Activated CD8-positive, alpha-beta memory T cell treated with anti-CD3 and anti-CD28 coated beads, Interleukin-2, amount 50 U/mL, for 48 hours (primary cell): ENCODE data around the gene SEPTIN11.
"Not testable (repeated sequence)": the region's sequence is repeated elsewhere in the genome, so short reads cannot be mapped to it uniquely, and the experiment has no call there.

ENCODE experiments used
- DNase-seq: peaks from one replicate; pipeline ENCODE4 v3.0.0-alpha.2; 2020

SEPTIN11 gene

DNA sequence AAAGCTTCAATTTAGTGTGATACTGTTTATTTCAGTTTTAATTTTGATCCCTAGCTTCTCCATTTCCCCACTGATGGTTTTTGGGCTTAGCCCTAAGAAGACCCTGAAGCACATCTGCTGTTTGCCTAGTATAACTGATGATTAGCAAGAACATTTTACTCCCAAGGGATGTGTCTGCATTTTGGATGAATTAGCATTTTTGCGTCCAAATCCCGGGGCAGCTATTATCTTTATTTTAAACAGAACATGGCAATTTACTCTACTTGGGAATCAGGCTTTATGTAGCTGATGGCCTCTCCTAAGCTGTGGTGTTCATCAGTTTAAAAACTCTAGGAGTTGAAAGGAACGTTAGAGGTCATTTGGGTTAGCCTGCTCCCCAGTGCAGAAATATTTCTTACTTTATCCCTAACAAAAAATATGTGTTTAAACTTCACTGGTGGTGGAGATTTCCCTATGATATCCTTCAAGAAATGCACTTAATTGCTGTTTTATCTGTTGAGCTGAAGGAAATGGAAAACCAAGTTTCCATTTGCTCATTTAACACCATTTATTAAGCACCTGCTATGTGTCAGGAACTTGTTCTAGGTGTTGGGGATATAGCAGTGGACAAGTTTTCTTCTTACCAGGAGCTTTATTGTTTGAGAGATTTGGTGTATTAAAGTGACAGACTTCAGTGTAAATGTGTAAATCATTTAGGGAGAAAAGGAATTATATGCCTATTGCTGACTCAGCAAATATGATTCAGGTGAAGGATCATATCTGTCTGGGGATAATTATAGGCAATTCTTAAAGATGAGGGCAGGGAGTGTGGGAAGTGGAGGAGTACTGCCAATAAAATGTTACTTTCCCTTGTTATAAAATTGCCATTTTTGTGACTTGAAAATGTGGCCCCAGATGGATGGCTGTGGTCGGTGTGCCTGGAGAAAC is 3.4 kb downstream of the SEPTIN11 start:
- no peak for DNase-seq

DNA sequence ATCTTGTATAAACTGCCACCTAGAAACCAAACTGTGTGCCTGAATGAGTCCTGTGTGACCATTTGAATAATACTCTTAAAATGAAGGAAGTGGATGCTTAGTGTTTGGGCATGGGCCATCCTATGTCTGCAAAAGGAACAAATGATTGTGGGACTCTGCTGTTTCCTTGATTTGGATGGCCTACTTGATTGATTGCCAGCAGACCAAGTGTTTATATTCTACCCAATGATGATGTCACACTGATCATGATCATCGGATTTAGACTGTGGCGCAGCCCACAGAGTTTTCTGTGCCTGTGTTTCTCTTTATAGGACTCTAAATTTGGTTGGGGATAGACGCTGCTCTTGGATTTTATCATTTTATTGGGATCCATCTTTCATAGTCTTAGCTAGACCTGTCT is 4.4 kb downstream of the SEPTIN11 start:
- DNase-seq: no peak

DNA sequence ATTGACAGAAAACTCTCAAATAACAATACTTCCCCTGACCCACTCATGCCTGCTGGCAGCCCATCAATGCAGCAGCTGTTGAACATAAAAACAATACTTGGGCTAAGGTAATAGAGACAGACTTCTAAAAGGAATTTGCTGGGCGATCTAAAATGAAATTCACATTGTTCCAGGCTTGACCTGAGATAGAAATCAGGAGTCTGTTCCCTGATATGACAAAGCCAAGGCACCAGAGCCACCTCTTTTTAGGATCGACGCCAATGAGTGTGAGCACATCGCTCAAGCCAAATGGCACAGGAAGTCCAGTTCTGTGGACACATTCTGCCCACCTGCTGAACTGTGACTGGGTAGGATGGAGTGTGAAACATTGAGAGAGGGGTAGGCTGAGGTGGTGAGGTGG is 4.9 kb downstream of the SEPTIN11 start:
- no peak for DNase-seq

DNA sequence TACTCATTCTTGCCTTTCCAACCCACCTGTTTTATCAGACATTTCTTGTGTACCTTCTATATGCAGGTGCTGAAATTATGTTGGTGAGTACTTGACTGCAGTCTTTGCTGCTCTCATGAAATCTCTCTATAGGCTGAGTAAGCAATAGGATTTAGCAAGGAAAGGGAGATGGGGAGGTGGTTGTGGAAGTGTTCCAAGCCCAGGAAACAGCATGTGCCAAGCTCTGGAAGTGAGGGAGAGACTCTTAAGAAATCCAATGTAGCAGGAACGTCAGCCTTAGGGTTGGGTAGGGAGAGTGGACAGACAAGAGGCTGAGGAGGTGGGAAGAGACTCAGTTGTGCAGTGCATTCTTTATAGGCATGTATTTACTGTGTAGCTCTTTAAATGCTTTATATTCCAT is 5.6 kb downstream of the SEPTIN11 start:
- no peak for DNase-seq

DNA sequence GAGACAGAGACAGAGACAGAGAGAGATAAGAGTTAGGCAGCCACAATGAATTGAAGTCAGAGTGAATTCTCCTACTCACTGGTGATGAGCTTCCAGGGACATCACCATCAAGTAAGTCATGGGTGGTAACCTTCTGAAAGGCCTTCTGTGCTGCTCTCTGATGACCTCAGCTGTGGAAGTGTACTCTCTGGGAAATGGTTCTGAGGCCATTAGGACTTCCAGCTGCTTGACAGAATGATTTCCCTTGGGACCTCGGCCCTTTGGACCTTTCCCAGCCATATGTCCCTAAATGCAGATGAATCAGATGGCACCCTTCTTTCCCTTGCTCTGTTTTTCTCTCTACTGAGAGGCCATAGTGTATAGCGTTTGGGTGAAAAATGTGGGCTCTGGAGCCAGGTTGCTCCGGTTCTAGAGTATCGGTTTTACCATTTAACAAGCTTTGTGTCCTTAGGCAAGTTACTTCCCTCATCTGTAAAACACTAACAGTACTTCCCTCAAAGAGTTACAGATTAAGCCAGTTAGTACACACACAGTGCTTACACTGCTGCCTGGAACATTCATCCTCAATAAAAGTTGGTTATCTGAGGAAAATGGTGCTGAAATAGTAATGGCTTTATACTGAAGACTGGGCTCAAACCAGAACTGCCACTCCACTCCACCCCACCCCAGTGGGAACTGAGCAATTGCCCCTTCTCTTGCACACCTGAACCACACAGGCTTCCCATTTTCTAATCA is 7.6 kb downstream of the SEPTIN11 start:
- no peak for DNase-seq

DNA sequence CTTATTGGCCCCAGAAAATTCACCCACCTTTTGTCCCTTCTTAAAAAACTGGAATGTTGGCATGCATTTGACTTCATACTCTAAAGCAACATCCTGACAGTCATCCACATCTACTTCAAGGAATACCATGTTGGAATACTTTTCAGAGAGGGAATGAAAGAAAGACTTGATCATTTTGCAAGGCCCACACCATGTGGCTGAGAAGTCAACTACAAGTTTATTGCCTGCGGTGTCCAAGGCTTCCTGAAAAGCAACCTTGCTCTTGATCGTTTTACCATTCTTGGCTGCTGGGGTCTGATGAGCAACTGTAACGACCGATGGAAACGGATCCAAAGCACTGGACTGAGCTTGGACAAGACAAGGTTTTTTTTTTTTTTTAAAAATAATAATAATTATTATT is 9.3 kb downstream of the SEPTIN11 start:
- DNase-seq: no peak

DNA sequence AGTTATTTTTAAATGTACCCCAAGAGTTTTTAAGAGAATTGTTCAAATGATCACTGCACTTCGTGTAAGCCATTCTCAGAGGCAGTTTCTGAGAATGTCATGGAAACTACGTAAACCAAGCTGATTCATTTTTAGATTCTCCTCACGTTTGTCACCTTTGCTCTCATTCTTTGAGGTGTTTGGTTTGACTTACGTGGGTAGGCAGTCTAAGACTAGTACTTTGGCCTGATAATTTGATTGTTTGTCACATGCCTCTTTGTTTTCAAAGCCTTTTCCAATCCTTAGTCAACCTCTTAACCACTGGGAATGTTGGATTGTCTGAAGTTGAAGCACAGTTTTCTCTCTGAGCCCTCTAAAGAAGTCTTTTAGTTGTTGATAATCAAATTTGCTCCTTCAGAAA is 10.5 kb downstream of the SEPTIN11 start:
- no peak for DNase-seq

DNA sequence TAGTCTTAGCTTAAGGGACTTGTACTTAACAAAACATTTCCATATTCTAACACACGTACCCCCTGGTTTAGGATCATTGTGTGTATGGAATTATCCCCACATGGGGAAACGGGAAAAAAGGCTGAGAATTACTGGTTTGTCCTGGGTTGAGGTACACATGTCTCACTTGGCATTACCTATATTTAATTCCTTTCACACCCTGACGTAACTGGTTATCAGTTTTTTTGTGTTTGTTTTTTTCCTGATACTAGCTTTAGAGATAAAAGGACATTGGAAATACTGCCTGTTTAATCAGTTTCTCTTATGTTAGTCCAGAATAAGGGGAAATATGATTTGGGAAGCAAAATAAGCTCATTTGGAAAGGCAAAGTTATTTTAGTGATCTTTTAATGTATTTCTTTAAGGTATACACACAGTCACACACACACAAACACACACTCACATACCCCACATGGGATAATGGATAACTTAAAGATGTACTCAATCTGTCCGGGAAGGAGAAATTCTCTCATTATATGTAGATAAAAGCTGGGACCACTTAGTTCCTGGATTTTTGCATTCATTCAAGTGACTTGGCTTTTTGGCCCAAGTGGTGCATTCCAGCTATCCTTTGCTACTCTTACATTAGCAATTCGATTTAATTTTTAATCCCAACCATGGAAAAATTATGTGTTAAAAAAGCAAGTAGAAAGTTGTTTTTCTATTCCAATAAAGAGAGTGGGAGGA is 13.0 kb downstream of the SEPTIN11 start:
- DNase-seq: no peak

DNA sequence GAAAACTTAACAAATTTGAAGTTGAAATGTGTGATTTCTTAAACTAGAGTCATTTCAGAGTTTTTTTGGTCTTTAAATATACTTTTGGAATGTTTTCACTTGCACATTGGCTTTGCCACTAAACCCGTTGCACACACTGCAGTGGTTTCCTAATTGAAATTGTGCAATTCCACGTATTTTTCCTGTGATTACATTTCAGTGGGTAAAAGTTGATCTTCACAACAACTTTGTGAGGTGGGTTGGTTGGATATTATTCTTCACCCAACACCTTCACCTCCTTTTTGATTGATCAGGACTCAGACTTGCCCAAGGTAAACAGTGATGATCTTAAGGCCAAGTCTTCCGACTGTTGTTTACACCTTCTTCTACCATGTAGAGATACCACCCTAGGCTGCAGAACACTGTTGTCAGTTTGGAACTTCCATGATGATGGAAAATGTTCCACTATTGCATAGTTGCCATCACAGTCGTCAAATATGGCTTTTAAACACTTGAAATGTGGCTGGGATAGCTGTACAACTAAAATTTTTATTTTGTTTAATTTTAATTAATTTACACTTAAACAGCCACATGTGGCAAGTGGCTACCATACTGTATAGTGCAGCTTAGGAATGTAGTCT is 13.7 kb downstream of the SEPTIN11 start:
- DNase-seq: no peak

DNA sequence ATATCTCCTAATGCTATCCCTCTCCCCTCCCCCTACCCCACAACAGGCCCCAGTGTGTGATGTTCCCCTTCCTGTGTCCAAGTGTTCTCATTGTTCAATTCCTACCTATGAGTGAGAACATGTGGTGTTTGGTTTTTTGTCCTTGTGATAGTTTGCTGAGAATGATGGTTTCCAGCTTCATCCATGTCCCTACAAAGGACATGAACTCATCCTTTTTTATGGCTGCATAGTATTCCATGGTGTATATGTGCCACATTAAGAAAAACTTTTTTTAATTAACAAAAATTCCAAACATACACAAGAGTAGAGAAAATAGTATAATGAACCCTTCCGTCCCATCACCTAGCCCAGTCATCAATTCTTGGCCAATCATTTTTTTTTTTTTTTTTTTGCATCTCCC is 14.4 kb downstream of the SEPTIN11 start:
- not testable (repeated sequence) for DNase-seq

DNA sequence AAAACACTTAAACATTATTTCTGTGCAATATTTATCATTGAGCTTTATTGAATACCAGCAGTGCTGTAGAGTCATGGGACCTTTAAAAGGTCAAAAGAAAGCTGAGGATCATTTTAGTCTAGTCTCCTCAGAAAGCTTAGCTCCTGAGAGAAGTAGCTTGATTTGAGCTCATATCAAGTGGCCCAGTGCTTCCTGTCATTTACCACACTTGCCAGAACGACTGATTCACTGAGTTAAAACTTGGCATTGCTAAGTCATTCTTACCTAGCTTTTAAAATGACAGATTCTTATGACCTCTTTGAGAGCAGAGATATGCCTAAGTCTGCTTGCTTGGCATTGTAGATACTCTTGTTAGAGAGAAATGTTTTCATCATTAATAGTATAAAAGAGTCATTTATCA is 15.2 kb downstream of the SEPTIN11 start:
- DNase-seq: no peak

DNA sequence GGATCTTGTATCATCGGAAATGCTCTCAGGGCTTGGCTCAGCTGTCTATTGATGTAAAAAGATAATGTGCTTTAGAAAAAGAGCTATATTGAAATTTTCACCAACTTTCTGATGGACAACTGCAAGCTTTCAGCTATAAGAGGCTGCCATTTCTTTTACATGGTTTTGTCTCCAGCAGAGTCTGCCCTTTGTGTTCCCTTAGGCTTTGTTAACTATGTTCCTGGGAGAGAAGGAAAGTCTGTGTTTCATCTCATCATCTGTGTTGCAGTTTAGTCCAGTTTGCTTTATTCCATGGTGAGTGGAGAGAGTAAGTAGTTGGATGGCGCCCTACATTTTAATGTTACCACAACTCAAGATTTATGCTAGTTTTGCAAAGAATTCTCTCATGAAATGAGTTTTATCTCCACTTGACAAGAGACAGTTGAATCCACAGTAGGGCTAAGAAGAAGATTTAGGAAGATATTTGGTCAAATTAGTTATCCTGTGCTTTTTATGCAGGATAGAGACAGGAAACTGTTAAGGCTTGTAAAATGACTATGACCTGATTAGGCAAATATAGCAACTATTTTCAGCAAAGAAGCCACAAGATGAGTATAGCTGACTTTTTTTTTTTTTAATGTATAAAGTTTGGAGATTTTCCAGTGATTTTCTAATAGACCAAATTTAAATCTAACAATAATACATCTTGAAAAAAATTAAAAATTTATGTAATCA is 16.5 kb downstream of the SEPTIN11 start:
- DNase-seq: no peak

DNA sequence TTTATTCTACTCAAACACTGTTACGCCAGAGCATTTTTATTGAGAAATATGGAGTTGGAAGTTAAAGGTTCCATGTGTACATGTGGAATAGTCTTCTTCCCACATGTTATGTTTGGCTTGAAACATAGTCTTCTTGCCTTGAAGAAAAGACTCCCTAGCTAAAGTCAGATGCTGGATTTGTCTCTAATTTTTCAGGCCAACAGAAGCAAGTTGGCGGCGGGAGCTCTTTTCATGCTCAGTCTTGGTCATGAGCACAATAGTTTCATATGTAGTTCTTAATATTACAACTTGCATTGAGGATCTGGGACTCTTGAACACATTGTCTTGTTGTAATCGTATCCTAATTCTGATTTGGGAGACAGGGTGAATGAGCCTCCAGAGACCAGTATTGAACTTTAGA is 19.4 kb downstream of the SEPTIN11 start:
- no peak for DNase-seq

DNA sequence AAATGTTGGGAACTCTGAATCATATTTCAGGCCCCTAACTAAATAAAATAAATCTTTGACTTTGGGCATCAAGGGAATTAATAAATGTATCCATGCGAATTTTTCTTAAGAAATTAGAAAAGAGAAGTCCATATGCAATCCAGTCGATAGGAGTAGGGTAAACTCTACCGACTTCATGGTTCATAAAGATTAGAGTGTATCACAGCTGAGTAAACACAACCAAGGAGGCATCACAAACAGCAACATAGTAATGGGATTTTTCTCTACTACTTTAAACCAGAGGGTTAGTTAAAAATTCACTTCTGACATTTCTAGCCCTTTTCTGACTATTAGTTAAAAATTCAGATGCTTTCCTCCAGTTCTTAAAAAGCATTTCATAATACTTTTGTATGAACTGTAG is 19.9 kb downstream of the SEPTIN11 start:
- DNase-seq: no peak

DNA sequence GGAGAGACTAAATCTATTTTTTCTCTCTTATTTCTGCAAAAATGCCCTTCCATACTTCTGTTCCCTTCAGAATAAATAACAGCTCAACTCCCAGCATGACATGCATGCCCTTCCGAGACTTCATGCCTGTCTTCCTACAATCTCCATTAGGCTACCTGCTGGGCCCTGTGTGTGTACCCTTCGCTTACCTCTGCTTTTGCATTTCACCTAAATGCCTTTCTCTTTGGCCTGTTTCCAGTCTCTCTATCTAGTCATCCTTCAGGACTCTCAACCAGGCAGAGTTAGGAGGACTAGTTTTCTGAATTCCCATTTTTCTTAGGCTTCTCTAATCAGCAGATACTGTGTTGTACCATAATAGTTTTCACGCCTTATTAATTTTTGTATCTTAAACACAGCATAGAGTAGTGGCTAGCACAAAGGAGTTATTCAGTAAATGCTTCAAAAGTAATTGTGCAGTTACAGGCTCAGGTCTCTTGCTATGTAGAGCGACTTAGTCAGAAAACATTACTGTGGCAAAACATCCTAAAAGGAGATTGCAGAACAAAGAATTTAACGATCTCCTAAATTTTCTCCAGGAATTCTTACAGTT is 20.5 kb downstream of the SEPTIN11 start:
- no peak for DNase-seq

DNA sequence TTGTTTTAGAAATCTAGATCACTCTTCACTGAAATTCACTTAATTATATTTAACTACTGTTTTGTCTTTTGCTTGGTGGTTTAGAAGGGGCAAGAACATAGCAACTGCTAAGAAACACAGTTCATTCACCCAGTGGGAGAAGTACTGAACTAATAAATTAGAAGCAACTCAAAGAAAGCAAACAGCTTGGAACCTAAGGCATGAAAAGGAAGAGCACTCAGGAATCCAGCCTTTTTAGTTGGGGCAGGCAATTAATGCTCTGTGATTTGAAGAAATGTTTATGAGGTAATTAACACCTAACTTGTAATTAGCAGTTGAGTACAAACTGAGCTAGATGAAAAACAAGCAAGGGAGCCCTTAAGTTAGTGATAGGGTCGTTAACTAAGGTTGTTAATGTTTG is 22.8 kb downstream of the SEPTIN11 start:
- DNase-seq: no peak

DNA sequence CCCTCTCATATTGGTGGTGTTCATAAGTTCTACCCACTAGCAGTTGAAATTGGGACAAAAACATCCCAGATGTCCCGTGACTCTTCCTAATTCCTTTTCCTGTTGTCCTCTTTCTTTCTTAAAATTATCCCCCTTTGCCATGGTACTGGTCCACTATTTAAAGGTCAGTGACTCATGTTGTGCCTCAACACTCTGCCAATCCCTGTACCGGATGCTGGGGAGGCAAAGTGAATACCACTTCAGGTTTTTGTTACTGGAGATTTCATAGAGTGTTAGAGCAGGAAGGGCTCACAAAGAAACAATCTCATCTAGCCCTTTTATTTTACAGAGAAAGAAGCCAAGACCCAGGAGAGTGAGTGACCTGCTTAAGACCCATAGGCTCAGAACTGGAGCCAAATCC is 24.6 kb downstream of the SEPTIN11 start:
- no peak for DNase-seq

DNA sequence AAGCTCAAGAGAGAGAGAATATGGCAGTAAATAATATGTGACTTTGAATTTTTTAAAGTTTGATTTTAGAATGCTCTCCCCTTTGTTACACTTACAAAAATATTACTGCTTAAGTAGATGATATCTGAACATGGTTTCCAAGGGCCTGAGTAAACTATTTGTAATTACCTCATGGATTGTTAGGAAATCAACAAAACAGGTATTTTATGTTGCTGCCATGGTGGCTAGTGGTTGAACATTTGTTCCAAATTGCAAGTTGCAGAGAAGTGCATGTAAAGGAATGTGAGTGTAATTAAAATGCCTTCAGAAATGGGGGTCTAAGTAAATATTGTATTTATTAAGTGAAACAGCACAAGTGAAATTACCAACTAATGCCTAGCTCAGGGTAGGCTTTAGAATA is 27.6 kb downstream of the SEPTIN11 start:
- no peak for DNase-seq

DNA sequence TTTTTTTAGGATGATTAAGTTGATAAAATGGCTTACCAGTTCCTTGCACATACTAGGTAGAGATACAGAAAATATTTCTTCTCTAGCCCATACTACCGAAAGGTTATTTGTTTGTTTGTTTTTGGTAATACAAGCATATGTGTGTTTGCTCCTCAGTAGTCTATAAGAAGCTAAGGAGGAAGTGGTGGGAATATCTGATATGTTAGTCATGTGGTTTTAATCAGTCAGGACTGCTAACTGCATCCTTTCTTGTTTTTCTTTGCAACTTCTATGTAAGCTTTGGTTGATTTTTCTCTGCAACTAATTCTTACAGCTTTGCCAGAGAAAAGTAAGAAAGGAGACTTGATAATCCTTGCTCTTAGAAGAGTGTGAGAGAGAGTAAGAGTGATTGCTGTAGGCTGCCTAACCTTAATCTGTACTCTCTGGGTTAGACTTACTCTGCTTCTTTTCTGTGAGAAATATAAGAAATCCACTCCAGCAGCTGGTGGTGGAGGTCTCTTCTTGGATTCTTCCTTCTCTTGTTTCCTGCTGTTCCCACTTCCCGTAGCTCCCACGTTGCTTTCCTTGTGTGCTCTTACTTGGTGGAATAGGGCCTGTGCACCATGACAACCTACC is 28.3 kb downstream of the SEPTIN11 start:
- no peak for DNase-seq

DNA sequence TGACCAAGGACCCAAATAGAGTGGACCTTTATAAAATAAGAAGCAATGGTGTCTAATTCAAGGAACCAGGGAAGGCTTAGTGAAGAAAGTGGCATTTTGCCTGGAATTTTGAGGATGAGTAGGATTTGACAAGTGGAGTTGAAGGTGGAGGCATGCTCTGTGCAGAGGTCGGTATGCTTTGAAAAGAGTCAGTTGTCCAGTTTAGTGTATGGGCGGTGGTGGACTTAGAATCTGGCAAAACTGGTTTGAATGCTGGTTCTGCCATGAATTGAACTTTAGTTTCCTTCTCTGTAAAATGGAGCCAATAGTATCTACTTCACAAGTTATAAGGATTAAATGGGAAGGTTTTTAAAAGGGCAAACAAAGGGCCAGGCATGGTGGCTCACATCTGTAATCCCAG is 29.7 kb downstream of the SEPTIN11 start:
- no peak for DNase-seq

DNA sequence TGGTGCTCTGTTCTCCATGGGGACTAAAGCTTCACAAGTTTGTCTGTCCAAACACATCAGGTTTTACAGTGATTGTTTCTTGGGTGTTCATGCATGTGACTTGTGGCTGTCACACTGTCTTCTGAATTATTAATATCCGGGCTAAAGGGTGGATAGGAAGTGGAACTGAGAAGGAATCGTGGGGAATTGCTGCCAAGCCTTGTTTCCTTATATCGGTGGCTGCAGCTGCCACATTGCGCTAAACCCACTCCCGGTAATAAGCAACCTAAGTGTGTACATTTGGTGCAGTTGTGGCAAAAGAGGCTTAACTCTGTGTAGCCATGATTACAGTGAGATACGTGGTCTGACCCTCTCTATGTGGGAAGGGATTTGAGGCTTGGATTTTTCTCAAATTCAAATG is 30.7 kb downstream of the SEPTIN11 start:
- DNase-seq: no peak

DNA sequence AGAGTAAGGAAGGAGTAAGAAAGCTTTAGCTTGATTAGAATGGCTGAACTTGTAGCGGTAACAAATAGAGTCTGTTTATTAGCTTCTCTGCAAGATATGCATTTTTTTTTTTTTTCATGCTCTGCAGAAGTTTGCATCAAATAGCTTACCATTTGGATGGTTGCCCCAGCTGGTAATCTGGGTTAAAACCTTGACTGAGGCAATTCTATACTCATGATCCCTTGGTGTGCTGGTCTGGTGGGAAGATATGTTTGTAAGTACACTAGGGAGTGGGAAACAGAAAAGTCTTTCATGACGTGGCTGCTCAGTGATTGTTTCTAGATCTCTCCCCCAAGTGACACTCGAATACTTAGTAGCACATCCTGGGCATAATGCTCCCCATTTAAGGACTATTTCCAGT is 32.1 kb downstream of the SEPTIN11 start:
- DNase-seq: no peak
